Measurements from ENCODE around the gene HFM1. TPM values are rescaled to one million over a fixed set of nuclear protein-coding genes. Genes with fewer than 3 reads are reported as not detected.
"Not testable (repeated sequence)": the region's sequence is repeated elsewhere in the genome, so short reads cannot be mapped to it uniquely, and the experiment has no call there.

The HFM1 gene
- total and polyA plus RNA-seq, 5 experiments from 2014 or later = not detected

- Mint-ChIP-seq H3K4me1 (peaks cover 2 to 6% (median 6%) of the 10 kb centered on the region in 4 donors), H3K27me3 (peaks cover 7 to 30% (median 20%) of the 10 kb centered on the region in 5 donors), H3K4me3 (no peak overlapping the region), H3K36me3 (no peaks in the 10 kb centered on the region), H3K9me3 (no peaks in the 10 kb centered on the region), H3K27ac (no peak overlapping the region)
- POLR2A ChIA-PET = no interaction called here
- no peak for DNase-seq
- no peak for ATAC-seq
These were observed 2.2 kb upstream of the HFM1 start for GRCh38 chr1:91406773-91407389.

GRCh38 chr1:91402023-91402422 is 2.6 kb downstream of the HFM1 start:
- Mint-ChIP-seq H3K27me3 (peaks cover 6 to 33% (median 18%) of the 10 kb centered on the region in 5 donors), H3K4me3 (no peak overlapping the region), H3K9me3 (no peaks in the 10 kb centered on the region), H3K27ac (no peak overlapping the region), H3K36me3 (no peaks in the 10 kb centered on the region), H3K4me1 (peaks cover 4 to 8% (median 6%) of the 10 kb centered on the region in 4 donors)
- peak in 3 of 10 donors; percentile 5 to 9 (median 5) for DNase-seq
- no peak for ATAC-seq
- POLR2A ChIA-PET = no interaction called here

GRCh38 chr1:91400133-91400725 is 4.4 kb downstream of the HFM1 start:
- no peak overlapping the region for H3K27ac Mint-ChIP-seq
- no peak overlapping the region for H3K4me3 Mint-ChIP-seq
- no peak for DNase-seq
- peaks cover 6 to 21% (median 14%) of the 10 kb centered on the region in 5 donors for H3K27me3 Mint-ChIP-seq
- H3K36me3 Mint-ChIP-seq = no peaks in the 10 kb centered on the region
- POLR2A ChIA-PET = no interaction called here
- no peaks in the 10 kb centered on the region for H3K9me3 Mint-ChIP-seq
- no peak for ATAC-seq
- peaks cover 4 to 8% (median 6%) of the 10 kb centered on the region in 4 donors for H3K4me1 Mint-ChIP-seq

- POLR2A ChIA-PET = no interaction called here
These were observed 6.3 kb downstream of the HFM1 start for GRCh38 chr1:91398291-91398690.

GRCh38 chr1:91397605-91398004 is 7.0 kb downstream of the HFM1 start:
- H3K9me3 Mint-ChIP-seq = peaks cover 0 to 2% (median 0%) of the 10 kb centered on the region in 9 donors
- no peak overlapping the region for H3K4me3 Mint-ChIP-seq
- no peak overlapping the region for H3K27ac Mint-ChIP-seq
- peaks cover 6 to 18% (median 14%) of the 10 kb centered on the region in 5 donors for H3K27me3 Mint-ChIP-seq
- no peak for DNase-seq
- POLR2A ChIA-PET = no interaction called here
- H3K36me3 Mint-ChIP-seq = no peaks in the 10 kb centered on the region
- peaks cover 0 to 2% (median under 1%) of the 10 kb centered on the region in 4 donors for H3K4me1 Mint-ChIP-seq
- no peak for ATAC-seq

More at GRCh38 chr1:91398291-91398690, 6.3 kb downstream of the HFM1 start:
- no peak for ATAC-seq
- Mint-ChIP-seq H3K36me3 (no peaks in the 10 kb centered on the region), H3K4me1 (peaks cover 0 to 2% (median under 1%) of the 10 kb centered on the region in 4 donors), H3K27me3 (peaks cover 5 to 19% (median 14%) of the 10 kb centered on the region in 5 donors), H3K27ac (no peak overlapping the region), H3K4me3 (no peak overlapping the region), H3K9me3 (no peaks in the 10 kb centered on the region)
- DNase-seq = no peak

- no peaks in the 10 kb centered on the region for H3K4me1 Mint-ChIP-seq
- POLR2A ChIA-PET = no interaction called here
- no peak overlapping the region for H3K4me3 Mint-ChIP-seq
- DNase-seq (no peak), ATAC-seq (no peak)
- no peaks in the 10 kb centered on the region for H3K36me3 Mint-ChIP-seq
- peaks cover 5 to 16% (median 11%) of the 10 kb centered on the region in 5 donors for H3K27me3 Mint-ChIP-seq
- no peak overlapping the region for H3K27ac Mint-ChIP-seq
- H3K9me3 Mint-ChIP-seq = peaks cover 0 to 6% (median 0%) of the 10 kb centered on the region in 9 donors
These were observed 11.6 kb downstream of the HFM1 start for GRCh38 chr1:91393042-91393441.

DNA sequence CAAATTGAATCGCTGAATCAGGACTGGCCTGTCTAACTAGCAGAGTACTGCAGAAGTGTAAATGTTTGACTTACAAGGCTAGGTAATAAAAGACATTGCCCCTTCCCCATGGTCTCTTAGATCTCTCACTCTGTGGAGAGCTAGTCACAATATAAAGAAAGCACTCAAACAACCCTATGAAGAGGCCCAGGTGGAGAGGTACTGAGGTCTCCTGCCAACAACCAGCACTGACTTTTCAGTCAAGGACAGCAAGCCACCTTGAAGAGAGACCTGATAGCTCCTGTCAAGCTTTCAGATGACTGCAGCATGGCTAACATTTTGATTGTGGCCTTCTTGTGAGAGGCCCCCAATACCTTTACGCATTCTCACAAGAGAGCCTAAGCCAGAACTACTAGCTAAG is 18.5 kb downstream of the HFM1 start:
- peaks cover 0 to 3% (median 0%) of the 10 kb centered on the region in 9 donors for H3K9me3 Mint-ChIP-seq
- H3K27ac Mint-ChIP-seq = no peak overlapping the region
- DNase-seq (no peak), ATAC-seq (no peak)
- no peak overlapping the region for H3K4me3 Mint-ChIP-seq
- H3K4me1 Mint-ChIP-seq = no peaks in the 10 kb centered on the region
- peaks cover 7 to 19% (median 15%) of the 10 kb centered on the region in 5 donors for H3K27me3 Mint-ChIP-seq
- no peaks in the 10 kb centered on the region for H3K36me3 Mint-ChIP-seq
- POLR2A ChIA-PET = no interaction called here

DNA sequence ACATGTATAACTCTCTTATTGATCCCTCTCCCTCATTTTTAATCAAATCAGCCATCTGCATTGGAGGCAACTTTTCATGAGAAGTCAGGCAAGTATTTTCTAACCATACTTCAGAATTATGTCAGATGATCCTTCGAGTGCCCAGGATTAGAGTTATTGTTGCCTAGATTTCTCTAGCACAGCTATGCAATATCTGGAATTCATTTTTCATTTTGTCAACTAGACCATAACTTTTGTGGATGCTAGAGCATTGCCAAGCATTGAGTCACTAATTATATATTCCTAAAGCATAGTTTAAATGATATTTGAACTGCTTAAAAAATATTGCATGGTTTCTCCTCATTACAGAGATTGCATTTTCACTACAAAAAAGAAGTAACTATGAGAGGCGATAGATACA is 21.2 kb downstream of the HFM1 start:
- POLR2A ChIA-PET = no interaction called here

GRCh38 chr1:91381844-91382243 is 22.8 kb downstream of the HFM1 start:
- Mint-ChIP-seq H3K36me3 (no peaks in the 10 kb centered on the region), H3K9me3 (no peaks in the 10 kb centered on the region), H3K27ac (no peak overlapping the region), H3K4me1 (no peaks in the 10 kb centered on the region), H3K27me3 (peaks cover 0 to 8% (median 4%) of the 10 kb centered on the region in 5 donors), H3K4me3 (no peak overlapping the region)
- DNase-seq (no peak), ATAC-seq (no peak)
- POLR2A ChIA-PET = no interaction called here

More for the DNA sequence above, 21.2 kb downstream of the HFM1 start:
- H3K9me3 Mint-ChIP-seq = peaks cover 0 to 3% (median 0%) of the 10 kb centered on the region in 9 donors
- no peak for DNase-seq
- no peak overlapping the region for H3K27ac Mint-ChIP-seq
- ATAC-seq = no peak
- H3K27me3 Mint-ChIP-seq = peaks cover 0 to 9% (median 4%) of the 10 kb centered on the region in 5 donors
- H3K4me1 Mint-ChIP-seq = no peaks in the 10 kb centered on the region
- H3K36me3 Mint-ChIP-seq = no peaks in the 10 kb centered on the region
- H3K4me3 Mint-ChIP-seq = no peak overlapping the region

DNA sequence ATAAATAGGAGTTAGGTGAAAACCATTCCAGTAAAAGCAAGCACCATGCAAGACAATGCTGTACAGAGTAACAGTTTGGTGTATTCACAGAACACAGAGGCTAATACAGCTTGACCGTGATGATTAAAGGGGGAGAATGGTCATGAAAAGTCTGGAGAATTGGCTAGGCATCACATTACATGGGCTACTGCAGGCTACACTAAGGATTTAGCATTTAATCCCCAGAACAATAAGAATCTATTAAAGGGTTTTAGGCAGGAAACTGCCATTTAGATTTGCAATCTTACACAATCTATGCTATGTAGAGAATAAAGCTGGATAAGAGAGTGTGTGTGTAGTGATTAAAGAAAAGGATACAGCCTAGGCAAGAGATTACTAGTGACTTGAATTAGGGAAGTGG is 30.6 kb downstream of the HFM1 start:
- Mint-ChIP-seq H3K4me3 (no peak overlapping the region), H3K36me3 (no peaks in the 10 kb centered on the region), H3K27me3 (peaks cover 0 to 6% (median 0%) of the 10 kb centered on the region in 5 donors), H3K27ac (no peak overlapping the region), H3K9me3 (peaks cover 0 to 2% (median 0%) of the 10 kb centered on the region in 9 donors), H3K4me1 (no peaks in the 10 kb centered on the region)
- POLR2A ChIA-PET = no interaction called here
- no peak for DNase-seq
- ATAC-seq = no peak

GRCh38 chr1:91372230-91372629 is 32.4 kb downstream of the HFM1 start:
- peaks cover 0 to 12% (median 3%) of the 10 kb centered on the region in 5 donors for H3K27me3 Mint-ChIP-seq
- peaks cover 0 to 10% (median 0%) of the 10 kb centered on the region in 9 donors for H3K9me3 Mint-ChIP-seq
- H3K36me3 Mint-ChIP-seq, H3K4me3 Mint-ChIP-seq, H3K27ac Mint-ChIP-seq, DNase-seq, H3K4me1 Mint-ChIP-seq, ATAC-seq, POLR2A ChIA-PET: not testable (repeated sequence)

- H3K27me3 Mint-ChIP-seq = peaks cover 0 to 14% (median 5%) of the 10 kb centered on the region in 5 donors
- DNase-seq (no peak), ATAC-seq (no peak)
- peaks cover 4 to 11% (median 6%) of the 10 kb centered on the region in 3 donors for H3K36me3 Mint-ChIP-seq
- H3K9me3 Mint-ChIP-seq = peaks cover under 1 to 15% (median 11%) of the 10 kb centered on the region in 9 donors
- no peak overlapping the region for H3K4me3 Mint-ChIP-seq
- no peaks in the 10 kb centered on the region for H3K4me1 Mint-ChIP-seq
- POLR2A ChIA-PET = no interaction called here
- no peak overlapping the region for H3K27ac Mint-ChIP-seq
These were observed 55.1 kb downstream of the HFM1 start for GRCh38 chr1:91349524-91349923.

DNA sequence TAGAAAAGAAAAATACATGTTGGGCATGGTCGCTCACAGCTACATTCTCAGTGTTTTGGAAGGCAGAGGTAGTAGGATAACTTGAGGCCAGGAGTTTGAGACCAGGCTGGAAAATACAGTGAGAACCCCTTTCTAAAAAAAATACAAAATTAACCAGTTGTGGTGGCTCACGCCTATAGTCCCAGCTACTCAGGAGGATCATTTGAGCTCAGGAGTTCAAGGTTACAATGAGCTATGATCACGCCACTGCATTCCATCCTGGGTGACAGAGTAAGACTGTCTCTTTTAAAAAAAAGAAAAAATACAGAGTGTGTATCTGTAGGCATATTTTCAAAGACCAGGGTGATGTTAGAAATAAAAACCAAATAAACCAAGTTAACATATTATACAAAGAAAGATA is 57.8 kb downstream of the HFM1 start:
- no peaks in the 10 kb centered on the region for H3K4me1 Mint-ChIP-seq
- no peak overlapping the region for H3K4me3 Mint-ChIP-seq
- ATAC-seq = no peak

More for the DNA sequence above, 57.8 kb downstream of the HFM1 start:
- no peak for DNase-seq
- Mint-ChIP-seq H3K36me3 (no peaks in the 10 kb centered on the region), H3K27ac (no peak overlapping the region), H3K27me3 (peaks cover 0 to 5% (median 0%) of the 10 kb centered on the region in 5 donors), H3K9me3 (no peaks in the 10 kb centered on the region)
- POLR2A ChIA-PET = no interaction called here
